ENCODE measurements around the gene WDFY4. TPM values are rescaled to one million over a fixed set of nuclear protein-coding genes. Genes with fewer than 3 reads are reported as not detected.

The WDFY4 gene
- total RNA-seq, 1 donor from 2014 or later, result not detected

GRCh38 chr10:48901319-48901718 lies 216.6 kb downstream of the WDFY4 start:
- DNase-seq (ENCODE audit: extremely low spot score, unreplicated experiment), result peak; percentile 54
- no peak overlapping the region for H3K27ac Mint-ChIP-seq (ENCODE audit: unreplicated experiment)
- no peak for TF ChIP-seq CTCF (IDR thresholded peaks at IDR 0.05)
- H3K36me3 Mint-ChIP-seq (ENCODE audit: unreplicated experiment), result no peaks in the 10 kb centered on the region
- H3K4me1 Mint-ChIP-seq (ENCODE audit: unreplicated experiment), result no peaks in the 10 kb centered on the region
- no peak overlapping the region for H3K4me3 Mint-ChIP-seq (ENCODE audit: unreplicated experiment)
- no peaks in the 10 kb centered on the region for H3K9me3 Mint-ChIP-seq (ENCODE audit: unreplicated experiment)
- H3K27me3 Mint-ChIP-seq (ENCODE audit: unreplicated experiment), result no peaks in the 10 kb centered on the region

GRCh38 chr10:48902096-48902495 lies 217.4 kb downstream of the WDFY4 start:
- TF ChIP-seq CTCF (IDR thresholded peaks at IDR 0.05), result no peak
- Mint-ChIP-seq H3K4me1 (ENCODE audit: unreplicated experiment) (no peaks in the 10 kb centered on the region), H3K9me3 (ENCODE audit: unreplicated experiment) (no peaks in the 10 kb centered on the region), H3K27me3 (ENCODE audit: unreplicated experiment) (no peaks in the 10 kb centered on the region), H3K27ac (ENCODE audit: unreplicated experiment) (no peak overlapping the region), H3K36me3 (ENCODE audit: unreplicated experiment) (no peaks in the 10 kb centered on the region), H3K4me3 (ENCODE audit: unreplicated experiment) (no peak overlapping the region)
- DNase-seq (ENCODE audit: extremely low spot score, unreplicated experiment), result peak; percentile 69

- Mint-ChIP-seq H3K4me3 (ENCODE audit: unreplicated experiment) (no peak overlapping the region), H3K36me3 (ENCODE audit: unreplicated experiment) (no peaks in the 10 kb centered on the region), H3K4me1 (ENCODE audit: unreplicated experiment) (no peaks in the 10 kb centered on the region), H3K27ac (ENCODE audit: unreplicated experiment) (no peak overlapping the region), H3K9me3 (ENCODE audit: unreplicated experiment) (no peaks in the 10 kb centered on the region), H3K27me3 (ENCODE audit: unreplicated experiment) (peaks cover 3% of the 10 kb centered on the region)
- DNase-seq (ENCODE audit: extremely low spot score, unreplicated experiment), result no peak
- TF ChIP-seq CTCF (IDR thresholded peaks at IDR 0.05), result no peak
Observed at GRCh38 chr10:48903151-48903550, 218.5 kb downstream of the WDFY4 start.

GRCh38 chr10:48904861-48905260 lies 220.2 kb downstream of the WDFY4 start:
- Mint-ChIP-seq H3K9me3 (ENCODE audit: unreplicated experiment) (no peaks in the 10 kb centered on the region), H3K27me3 (ENCODE audit: unreplicated experiment) (peaks cover 3% of the 10 kb centered on the region), H3K36me3 (ENCODE audit: unreplicated experiment) (no peaks in the 10 kb centered on the region), H3K4me3 (ENCODE audit: unreplicated experiment) (no peak overlapping the region), H3K4me1 (ENCODE audit: unreplicated experiment) (no peaks in the 10 kb centered on the region), H3K27ac (ENCODE audit: unreplicated experiment) (no peak overlapping the region)
- TF ChIP-seq CTCF (IDR thresholded peaks at IDR 0.05), result no peak
- DNase-seq (ENCODE audit: extremely low spot score, unreplicated experiment), result no peak

GRCh38 chr10:48905311-48905710 lies 220.6 kb downstream of the WDFY4 start:
- Mint-ChIP-seq H3K4me1 (ENCODE audit: unreplicated experiment) (no peaks in the 10 kb centered on the region), H3K27ac (ENCODE audit: unreplicated experiment) (no peak overlapping the region), H3K36me3 (ENCODE audit: unreplicated experiment) (no peaks in the 10 kb centered on the region), H3K27me3 (ENCODE audit: unreplicated experiment) (peaks cover 3% of the 10 kb centered on the region), H3K4me3 (ENCODE audit: unreplicated experiment) (no peak overlapping the region), H3K9me3 (ENCODE audit: unreplicated experiment) (no peaks in the 10 kb centered on the region)
- no peak for TF ChIP-seq CTCF (IDR thresholded peaks at IDR 0.05)
- DNase-seq (ENCODE audit: extremely low spot score, unreplicated experiment), result peak; percentile 30
